HG02798 (cell line): ENCODE data around the gene ATF2.

Experiments
- ATAC-seq: cut with Tn5 transposase; IDR thresholded peaks from one replicate; pipeline ENCODE4 v1.9.1; 2021; ENCODE audit warnings: mild to moderate bottlenecking; ENCODE audit not compliant: unreplicated experiment, poor library complexity

Gene ATF2

DNA sequence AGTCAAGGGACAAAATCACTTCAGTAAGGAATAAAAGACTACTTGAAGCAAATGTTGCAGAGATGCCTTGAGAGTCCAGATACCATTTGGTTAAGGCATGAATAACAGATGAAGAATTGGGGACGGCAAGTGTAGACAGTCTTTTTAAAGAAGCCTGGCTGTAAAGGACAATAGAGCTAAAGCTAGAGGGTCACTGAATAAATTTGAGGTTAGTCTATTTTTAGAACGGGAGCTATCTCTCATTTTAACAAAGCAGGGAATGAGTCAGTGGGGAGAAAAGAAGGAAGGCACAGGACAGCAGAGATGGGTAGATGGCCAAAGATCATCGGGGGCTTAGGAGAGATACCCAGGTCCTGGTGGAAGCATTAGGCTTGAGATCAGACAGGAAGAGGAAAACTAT lies 132.2 kb downstream of the ATF2 start:
- ATAC-seq = no peak

DNA sequence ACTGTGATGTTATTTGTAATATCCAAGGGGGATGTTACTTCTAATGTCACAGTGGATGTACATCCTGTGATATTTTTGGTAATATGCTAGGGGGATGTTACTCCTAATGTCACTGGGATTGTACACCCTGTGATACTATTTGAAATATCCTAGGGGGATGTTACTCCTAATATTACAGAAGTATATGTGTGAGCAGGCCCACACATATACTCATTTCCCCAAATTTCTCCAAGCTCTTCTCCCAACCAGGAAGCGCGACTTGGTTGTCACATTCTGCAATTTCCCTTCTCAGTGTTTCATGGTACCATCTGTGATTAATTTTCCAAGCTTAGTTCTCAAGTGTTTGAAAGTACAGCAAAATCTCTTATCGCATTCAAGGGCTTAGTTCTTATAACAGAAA lies 133.3 kb downstream of the ATF2 start:
- no peak for ATAC-seq

DNA sequence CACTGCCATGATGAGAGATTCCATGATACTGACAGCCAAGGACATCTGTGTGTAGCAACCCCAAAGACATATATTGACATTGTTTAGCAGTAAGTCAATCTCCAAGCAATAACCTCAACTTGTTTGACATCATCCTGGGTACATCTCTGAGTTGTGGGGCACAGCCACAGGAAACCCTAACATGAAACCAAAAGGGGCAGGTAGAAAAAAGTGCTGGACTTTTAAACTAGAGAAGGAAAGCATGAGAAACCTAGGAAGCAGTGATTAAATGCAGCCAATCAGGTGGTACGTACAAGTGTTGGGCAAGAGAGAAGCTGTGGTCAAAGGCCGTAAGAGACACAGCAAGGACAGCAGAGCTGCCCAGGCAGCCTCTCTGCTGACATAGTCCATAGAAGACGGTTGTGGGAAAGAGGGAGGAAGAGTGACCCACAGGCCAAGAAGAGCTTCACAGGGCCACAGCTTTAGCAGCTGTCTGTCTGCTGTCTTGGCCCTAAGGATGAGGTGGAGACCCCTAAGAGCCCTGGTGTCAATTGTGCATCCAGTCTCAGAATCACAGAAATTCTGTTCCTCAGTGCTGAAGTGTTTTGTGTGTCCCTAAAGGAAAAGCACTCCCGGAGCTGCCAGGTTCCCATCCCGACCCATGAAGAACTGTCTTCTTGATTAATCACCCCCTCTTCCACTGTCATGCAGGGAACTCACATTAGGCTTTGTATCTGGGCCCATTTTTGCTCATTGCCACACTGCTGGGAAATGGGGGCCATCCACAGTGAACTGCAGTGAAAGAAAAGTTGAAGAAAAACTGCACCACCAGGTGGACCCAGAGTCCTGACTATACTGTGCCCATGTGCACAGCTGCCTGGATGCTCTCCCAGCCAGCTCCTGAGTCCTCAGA lies 137.4 kb downstream of the ATF2 start:
- peak; percentile 62 for ATAC-seq

DNA sequence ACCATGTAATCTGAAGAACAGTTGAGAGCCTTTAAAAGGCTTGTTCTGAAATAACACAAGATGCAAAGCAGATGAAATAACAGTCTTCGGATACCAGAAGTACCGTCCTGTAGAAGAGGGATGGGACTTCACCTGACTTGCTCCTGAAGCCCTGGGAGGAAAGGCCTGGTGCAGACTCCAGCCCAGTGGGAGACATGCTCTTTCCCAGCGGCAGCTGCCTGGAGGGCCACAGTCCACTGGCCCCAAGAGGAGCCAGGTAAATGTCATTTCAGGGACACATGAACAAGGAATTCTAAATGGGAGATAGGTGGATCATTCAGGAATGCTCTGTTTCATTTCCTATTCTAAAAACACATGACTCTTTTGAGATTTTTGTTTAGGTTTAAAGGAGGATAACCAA lies 140.2 kb downstream of the ATF2 start:
- ATAC-seq = no peak

DNA sequence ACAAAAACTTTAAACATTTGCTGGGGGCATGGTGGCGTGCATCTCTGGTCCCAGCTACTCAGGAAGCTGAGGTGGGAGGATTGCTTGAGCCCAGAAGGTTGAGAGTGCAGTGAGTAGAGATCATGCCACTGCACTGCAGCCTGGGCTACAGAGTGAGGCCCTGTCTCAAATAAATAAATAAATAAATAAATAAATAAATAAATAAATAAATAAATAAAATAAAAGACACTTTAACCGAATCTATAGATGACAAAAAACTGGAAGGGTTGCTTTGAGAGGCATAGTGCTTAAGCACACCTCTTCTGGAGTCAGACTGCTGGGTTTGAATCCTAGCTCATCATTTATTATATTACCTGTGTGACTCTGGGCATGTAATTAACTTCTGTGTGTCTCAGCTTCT lies 141.6 kb downstream of the ATF2 start:
- ATAC-seq = no peak

DNA sequence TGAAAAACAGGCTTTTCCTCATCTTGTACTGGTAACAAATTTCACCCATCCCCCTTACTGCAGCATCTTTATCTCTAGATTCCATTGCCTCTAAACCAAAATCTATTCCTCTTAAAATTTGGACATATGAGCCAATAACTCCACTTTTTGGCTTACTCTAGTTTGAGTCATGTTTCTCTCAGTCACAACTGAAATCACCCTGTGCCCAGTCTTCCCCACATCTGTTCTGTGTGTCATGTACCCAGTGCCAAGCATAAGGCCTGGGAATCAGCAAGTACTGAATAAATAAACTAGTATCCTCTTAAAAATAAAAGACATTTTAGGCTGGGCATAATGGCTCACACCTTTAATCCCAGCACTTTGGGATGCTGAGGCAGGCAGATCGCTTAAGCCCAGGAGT lies 142.1 kb downstream of the ATF2 start:
- ATAC-seq = no peak

GRCh38 chr2:175025233-175025632 lies 142.8 kb downstream of the ATF2 start:
- ATAC-seq = no peak

DNA sequence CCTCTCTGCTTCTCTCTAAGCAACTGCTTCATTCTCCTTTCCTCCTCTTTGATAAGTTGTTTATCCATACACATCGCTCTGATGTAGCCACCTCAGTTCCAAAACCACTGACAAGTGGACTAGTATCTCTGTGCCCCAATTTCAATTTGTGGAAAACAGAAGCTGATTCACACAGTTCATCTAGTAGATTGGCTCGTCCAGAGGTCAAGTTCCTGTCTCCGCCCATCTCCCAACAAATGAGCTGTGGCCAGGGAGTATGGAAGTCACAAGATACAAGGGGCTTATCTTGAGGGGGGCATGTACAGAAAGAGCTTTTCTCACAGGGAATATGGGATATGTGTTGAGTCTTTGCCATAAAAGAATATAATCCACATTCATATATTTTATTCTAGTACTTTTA lies 145.1 kb downstream of the ATF2 start:
- ATAC-seq = no peak
